Lower lobe of right lung (tissue), 2 donors: Measurements from ENCODE around the gene COPS2. TPM values are rescaled to one million over a fixed set of nuclear protein-coding genes. Genes with fewer than 3 reads are reported as not detected.
"Not testable (repeated sequence)": the region's sequence is repeated elsewhere in the genome, so short reads cannot be mapped to it uniquely, and the experiment has no call there.

Source experiments
- ATAC-seq, 2 donors: fragments of 200-7000 bp; cut with Tn5 transposase; one replicate each; pipeline ENCODE4 v1.9.1; 2020 to 2022; ENCODE audit warnings: mild to moderate bottlenecking in 2 of 2, moderate library complexity in 2 of 2
- DNase-seq: peaks from one replicate; pipeline ENCODE4 v3.0.0-alpha.2; 2020
- H3K27ac ChIP-seq: fragments of 200-600 bp; one replicate; pipeline ENCODE4 v1.8.0; 2022
- H3K27me3 ChIP-seq: fragments of 200-600 bp; one replicate; pipeline ENCODE4 v1.8.0; 2022; ENCODE audit warnings: low read depth
- H3K36me3 ChIP-seq: fragments of 200-600 bp; one replicate; pipeline ENCODE4 v1.8.0; 2022; ENCODE audit warnings: mild to moderate bottlenecking
- H3K4me1 ChIP-seq: fragments of 200-600 bp; one replicate; pipeline ENCODE4 v1.8.0; 2022
- H3K4me3 ChIP-seq: fragments of 200-600 bp; one replicate; pipeline ENCODE4 v1.8.0; 2022; ENCODE audit warnings: mild to moderate bottlenecking
- H3K9me3 ChIP-seq: fragments of 200-600 bp; one replicate; pipeline ENCODE4 v1.8.0; 2022
- CTCF ChIP-seq: fragments of 200-600 bp; IDR thresholded peaks from one replicate; pipeline ENCODE4 v1.8.0; 2022; ENCODE audit warnings: antibody characterized with exemption, mild to moderate bottlenecking
- intact Hi-C: fragments of 100-400 bp; cut with DNase I; formaldehyde crosslinking; loops from one replicate; pipeline ENCODE4 v1.11.0; 2022
- total RNA-seq: library from RNA; stranded (reverse); fragmentation: NEBNext Ultra II Directional; extraction: Animal tissue kit (Norgen Biotek cat#: 25700); gene quantifications from one replicate; pipeline ENCODE4 v1.2.1, GENCODE V29; 2021
- donor health status: DM: no; HTN: yes; CAD: no; lungs with severe emphysema.

Gene COPS2
- total RNA-seq, 1 donor from 2014 or later: 55.6 TPM

- DNase-seq (no peak), ATAC-seq (no peak)
- H3K4me1 ChIP-seq: no peaks in the 10 kb centered on the region
- no peaks in the 10 kb centered on the region for H3K9me3 ChIP-seq
- H3K27me3 ChIP-seq: no peaks in the 10 kb centered on the region
- H3K36me3 ChIP-seq: no peaks in the 10 kb centered on the region
- intact Hi-C loops: no loop called here
- no peak overlapping the region for H3K4me3 ChIP-seq
- no peak overlapping the region for H3K27ac ChIP-seq
- no peak for TF ChIP-seq CTCF
These were observed 35.2 kb upstream of the COPS2 start for GRCh38 chr15:49190586-49190985.

GRCh38 chr15:49189631-49190030, 34.2 kb upstream of the COPS2 start:
- intact Hi-C loops: no loop called here

GRCh38 chr15:49188933-49189332, 33.5 kb upstream of the COPS2 start:
- ATAC-seq: no peak
- Histone ChIP-seq H3K36me3 (no peaks in the 10 kb centered on the region), H3K4me3 (no peak overlapping the region), H3K9me3 (no peaks in the 10 kb centered on the region), H3K27me3 (no peaks in the 10 kb centered on the region), H3K4me1 (no peaks in the 10 kb centered on the region), H3K27ac (no peak overlapping the region)
- intact Hi-C loops: no loop called here
- TF ChIP-seq CTCF: no peak
- no peak for DNase-seq

More at GRCh38 chr15:49189631-49190030, 34.2 kb upstream of the COPS2 start:
- no peak for TF ChIP-seq CTCF
- Histone ChIP-seq H3K27me3 (no peaks in the 10 kb centered on the region), H3K4me3 (no peak overlapping the region), H3K4me1 (no peaks in the 10 kb centered on the region), H3K27ac (no peak overlapping the region), H3K36me3 (no peaks in the 10 kb centered on the region), H3K9me3 (no peaks in the 10 kb centered on the region)
- ATAC-seq: no peak
- no peak for DNase-seq

- intact Hi-C loops: no loop called here
- DNase-seq (no peak), ATAC-seq (no peak)
- H3K9me3 ChIP-seq: no peaks in the 10 kb centered on the region
- no peak for TF ChIP-seq CTCF
- no peaks in the 10 kb centered on the region for H3K27me3 ChIP-seq
- no peaks in the 10 kb centered on the region for H3K36me3 ChIP-seq
- no peak overlapping the region for H3K27ac ChIP-seq
- H3K4me3 ChIP-seq: no peak overlapping the region
- no peaks in the 10 kb centered on the region for H3K4me1 ChIP-seq
These were observed 32.3 kb upstream of the COPS2 start for GRCh38 chr15:49187549-49188245.

GRCh38 chr15:49185473-49185872, 30.1 kb upstream of the COPS2 start:
- TF ChIP-seq CTCF: no peak
- Histone ChIP-seq H3K9me3 (no peaks in the 10 kb centered on the region), H3K27me3 (no peaks in the 10 kb centered on the region), H3K4me3 (no peak overlapping the region), H3K4me1 (no peaks in the 10 kb centered on the region), H3K36me3 (no peaks in the 10 kb centered on the region), H3K27ac (no peak overlapping the region)
- no peak for DNase-seq
- ATAC-seq: no peak
- intact Hi-C loops: no loop called here

- H3K27ac ChIP-seq, ATAC-seq, DNase-seq, H3K36me3 ChIP-seq, H3K4me1 ChIP-seq, H3K27me3 ChIP-seq, H3K4me3 ChIP-seq, H3K9me3 ChIP-seq, intact Hi-C loops: not testable (repeated sequence)
These were observed 28.3 kb upstream of the COPS2 start for GRCh38 chr15:49183741-49184140.
